ENCODE measurements around the gene PRSS56. TPM values are rescaled to one million over a fixed set of nuclear protein-coding genes. Genes with fewer than 3 reads are reported as not detected.

Gene PRSS56
- total RNA-seq, 4 donors from 2014 or later = not detected

GRCh38 chr2:232482301-232483238, 37.6 kb upstream of the PRSS56 start:
- intact Hi-C loops (cut with DNase I; ENCODE audit: low total_unique reads) = no loop called here
- no peak for TF ChIP-seq POLR2A (IDR thresholded peaks at IDR 0.05)
- no peak for TF ChIP-seq CTCF (IDR thresholded peaks at IDR 0.05)
- H3K4me3 ChIP-seq (ENCODE audit: low read depth, poor library complexity, severe bottlenecking) = no peak overlapping the region
- DNase-seq (ENCODE audit: low spot score in 2 of 2) = peak in 1 of 2 donors; percentile 59
- 87 to 90% methylated on average over 23 to 30 of the region's 31 CpGs for WGBS, 2 donors

- no peak overlapping the region for H3K4me3 ChIP-seq (ENCODE audit: low read depth, poor library complexity, severe bottlenecking)
- DNase-seq (ENCODE audit: low spot score in 2 of 2) = no peak
- TF ChIP-seq CTCF (IDR thresholded peaks at IDR 0.05) = no peak
- TF ChIP-seq POLR2A (IDR thresholded peaks at IDR 0.05) = no peak
- 88 to 96% methylated on average over 9 to 10 of the region's 10 CpGs for WGBS, 2 donors
- intact Hi-C loops (cut with DNase I; ENCODE audit: low total_unique reads) = no loop called here
These were observed 36.8 kb upstream of the PRSS56 start for GRCh38 chr2:232483311-232483922.

GRCh38 chr2:232483923-232484627, 36.1 kb upstream of the PRSS56 start:
- no peak for TF ChIP-seq CTCF (IDR thresholded peaks at IDR 0.05)
- no peak for TF ChIP-seq POLR2A (IDR thresholded peaks at IDR 0.05)
- no peak overlapping the region for H3K4me3 ChIP-seq (ENCODE audit: low read depth, poor library complexity, severe bottlenecking)
- WGBS, 2 donors = 91 to 92% methylated on average over 17 to 19 of the region's 19 CpGs
- intact Hi-C loops (cut with DNase I; ENCODE audit: low total_unique reads) = no loop called here
- DNase-seq (ENCODE audit: low spot score in 2 of 2) = no peak

GRCh38 chr2:232484628-232485347, 35.4 kb upstream of the PRSS56 start:
- H3K4me3 ChIP-seq (ENCODE audit: low read depth, poor library complexity, severe bottlenecking) = no peak overlapping the region
- TF ChIP-seq CTCF (IDR thresholded peaks at IDR 0.05) = no peak
- TF ChIP-seq POLR2A (IDR thresholded peaks at IDR 0.05) = no peak
- intact Hi-C loops (cut with DNase I; ENCODE audit: low total_unique reads) = no loop called here
- 80 to 84% methylated on average over 11 to 12 of the region's 12 CpGs for WGBS, 2 donors
- DNase-seq (ENCODE audit: low spot score in 2 of 2) = no peak

- 7 to 13% methylated on average over 22 of the region's 22 CpGs for WGBS, 2 donors
- intact Hi-C loops (cut with DNase I; ENCODE audit: low total_unique reads) = no loop called here
- TF ChIP-seq POLR2A (IDR thresholded peaks at IDR 0.05) (no peak), CTCF (IDR thresholded peaks at IDR 0.05) (no peak)
- H3K4me3 ChIP-seq (ENCODE audit: low read depth, poor library complexity, severe bottlenecking) = no peak overlapping the region
- DNase-seq (ENCODE audit: low spot score in 2 of 2) = no peak
These were observed 34.8 kb upstream of the PRSS56 start for GRCh38 chr2:232485348-232485756.
